Neural cell (in vitro differentiated cells): ENCODE results near the gene GGT6. TPM values are rescaled to one million over a fixed set of nuclear protein-coding genes. Genes with fewer than 3 reads are reported as not detected.

Experiments used
- H2AFZ ChIP-seq: fragments of 200-600, 300-800 bp; sonication (generic), shearing (Covaris generic); 2 replicates; pipeline ENCODE4 v1.6.0; 2014; ENCODE audit warnings: low read depth, mild to moderate bottlenecking, antibody characterized with exemption, low read length, moderate library complexity
- H3F3A ChIP-seq: fragments of 200-600 bp; shearing (Covaris generic); 2 replicates; pipeline ENCODE4 v1.6.1; 2016; ENCODE audit warnings: mild to moderate bottlenecking, moderate library complexity, mixed read lengths, antibody characterized with exemption, low read length; ENCODE audit not compliant: insufficient read depth, poor library complexity, severe bottlenecking
- H3K27ac ChIP-seq: fragments of 200-600, 300-800 bp; sonication (generic), shearing (Covaris generic); 2 replicates; pipeline ENCODE4 v1.5.1; 2014; ENCODE audit warnings: mild to moderate bottlenecking, low read length, moderate library complexity
- H3K27me3 ChIP-seq: fragments of 300-800, 200-600 bp; sonication (generic), shearing (Covaris generic); 2 replicates; pipeline ENCODE4 v1.6.0; 2014; ENCODE audit warnings: mild to moderate bottlenecking, low read depth, low read length, moderate library complexity; ENCODE audit not compliant: insufficient read depth
- H3K36me3 ChIP-seq: fragments of 300-800, 200-600 bp; sonication (generic), shearing (Covaris generic); 2 replicates; pipeline ENCODE4 v1.5.1; 2014; ENCODE audit warnings: mild to moderate bottlenecking, antibody characterized with exemption, low read length, moderate library complexity; ENCODE audit not compliant: insufficient read depth
- H3K4me2 ChIP-seq: fragments of 300-800, 200-600 bp; sonication (generic), shearing (Covaris generic); 2 replicates; pipeline ENCODE4 v1.6.0; 2014; ENCODE audit warnings: mild to moderate bottlenecking, low read length
- H3K4me3 ChIP-seq: fragments of 300-800, 200-600 bp; sonication (generic), shearing (Covaris generic); 2 replicates; pipeline ENCODE4 v1.5.1; 2014; ENCODE audit warnings: mild to moderate bottlenecking, low read length, moderate library complexity
- H3K79me2 ChIP-seq: fragments of 200-600 bp; shearing (Covaris generic); replicated peaks from 2 replicates; pipeline ENCODE4 v1.6.0; 2014; ENCODE audit warnings: mild to moderate bottlenecking, low read length, moderate library complexity; ENCODE audit not compliant: insufficient read depth
- H3K9ac ChIP-seq: fragments of 300-800, 200-600 bp; sonication (generic), shearing (Covaris generic); 2 replicates; pipeline ENCODE4 v1.6.1; 2016; ENCODE audit warnings: mild to moderate bottlenecking, low read length, mixed read lengths
- H3K9me2 ChIP-seq: fragments of 200-600 bp; shearing (Covaris generic); 2 replicates; pipeline ENCODE4 v1.6.1; 2016; ENCODE audit warnings: mild to moderate bottlenecking, low read length, mixed read lengths; ENCODE audit not compliant: insufficient read depth
- H3K9me3 ChIP-seq: fragments of 200-600, 300-800 bp; sonication (generic), shearing (Covaris generic); 2 replicates; pipeline ENCODE4 v1.6.1; 2016; ENCODE audit warnings: mild to moderate bottlenecking, mixed run types, low read length, moderate library complexity, mixed read lengths
- H4K20me1 ChIP-seq: fragments of 200-600 bp; shearing (Covaris generic); 2 replicates; pipeline ENCODE4 v1.6.1; 2016; ENCODE audit warnings: mild to moderate bottlenecking, mixed run types; ENCODE audit not compliant: insufficient read depth
- CTCF ChIP-seq: fragments of 450-650 bp; IDR thresholded peaks from 2 replicates; pipeline ENCODE4 v1.5.1; 2014; ENCODE audit warnings: antibody characterized with exemption, mild to moderate bottlenecking, moderate library complexity; ENCODE audit not compliant: poor library complexity, severe bottlenecking
- EP300 ChIP-seq: fragments of 450-650 bp; conservative IDR thresholded peaks from 2 replicates; pipeline ENCODE4 v1.6.1; 2014; ENCODE audit warnings: antibody characterized with exemption, mild to moderate bottlenecking, moderate library complexity; ENCODE audit not compliant: poor library complexity, severe bottlenecking
- EZH2 ChIP-seq: fragments of 200-600, 300-800 bp; shearing (Covaris generic), sonication (generic); IDR thresholded peaks from 2 replicates; pipeline ENCODE4 v1.6.1; 2014; ENCODE audit warnings: antibody characterized with exemption, low read length, borderline replicate concordance, mild to moderate bottlenecking; ENCODE audit not compliant: insufficient read depth, poor library complexity, severe bottlenecking
- MXI1 ChIP-seq: fragments of 450-650 bp; conservative IDR thresholded peaks from 2 replicates; pipeline ENCODE4 v1.6.1; 2014; ENCODE audit warnings: antibody characterized with exemption, mild to moderate bottlenecking; ENCODE audit not compliant: poor library complexity, severe bottlenecking
- POLR2AphosphoS5 ChIP-seq: IDR thresholded peaks from 2 replicates; pipeline ENCODE4 v1.6.1; 2012
- RAD21 ChIP-seq: fragments of 450-650 bp; conservative IDR thresholded peaks from 2 replicates; pipeline ENCODE4 v1.6.1; 2014; ENCODE audit warnings: antibody characterized with exemption, mild to moderate bottlenecking, moderate library complexity
- REST ChIP-seq: IDR thresholded peaks from 2 replicates; pipeline ENCODE4 v1.6.1; 2012; ENCODE audit warnings: borderline replicate concordance
- SMC3 ChIP-seq: fragments of 450-650 bp; conservative IDR thresholded peaks from 2 replicates; pipeline ENCODE4 v1.6.1; 2014; ENCODE audit warnings: antibody characterized with exemption, mild to moderate bottlenecking, moderate library complexity; ENCODE audit not compliant: poor library complexity
- TAF1 ChIP-seq: IDR thresholded peaks from 2 replicates; pipeline ENCODE4 v1.6.1; 2012; ENCODE audit warnings: low read depth
- polyA plus RNA-seq: library from polyadenylated mRNA; depleted of rRNA; stranded (reverse); fragments of >200 nt; gene quantifications from 2 replicates; pipeline ENCODE4 v1.2.3, GENCODE V29; 2014

GGT6 gene
- polyA plus RNA-seq, 1 donor from 2014 or later, result not detected

- H3K27me3 ChIP-seq, result no peaks in the 10 kb centered on the region
- H3K4me2 ChIP-seq, result no peak overlapping the region
- no peaks in the 10 kb centered on the region for H4K20me1 ChIP-seq
- no peak overlapping the region for H3K9ac ChIP-seq
- H3K4me3 ChIP-seq, result no peak overlapping the region
- no peak overlapping the region for H3K27ac ChIP-seq
- H3K36me3 ChIP-seq, result no peaks in the 10 kb centered on the region
- H3K79me2 ChIP-seq, result no peaks in the 10 kb centered on the region
- no peak overlapping the region for H2AFZ ChIP-seq
- TF ChIP-seq EP300, result no peak
- no peak for TF ChIP-seq POLR2AphosphoS5
- no peak for TF ChIP-seq REST
- TF ChIP-seq TAF1, result no peak
- no peak for TF ChIP-seq EZH2
- no peak for TF ChIP-seq RAD21
- no peak for TF ChIP-seq SMC3
- TF ChIP-seq CTCF, result no peak
- no peak for TF ChIP-seq MXI1
- H3K9me2 ChIP-seq, result no peaks in the 10 kb centered on the region
- H3F3A ChIP-seq, result no peaks in the 10 kb centered on the region
- no peaks in the 10 kb centered on the region for H3K9me3 ChIP-seq
These were observed 21.4 kb downstream of the GGT6 start for GRCh38 chr17:4539025-4539424.

- H3K36me3 ChIP-seq, result no peaks in the 10 kb centered on the region
- no peak overlapping the region for H3K4me3 ChIP-seq
- TF ChIP-seq TAF1 (no peak), MXI1 (no peak), RAD21 (no peak), EP300 (no peak), REST (no peak), POLR2AphosphoS5 (no peak), EZH2 (no peak), CTCF (no peak), SMC3 (no peak)
- no peak overlapping the region for H2AFZ ChIP-seq
- no peaks in the 10 kb centered on the region for H3K9me2 ChIP-seq
- H4K20me1 ChIP-seq, result no peaks in the 10 kb centered on the region
- no peaks in the 10 kb centered on the region for H3K79me2 ChIP-seq
- H3K27ac ChIP-seq, result no peak overlapping the region
- H3K9ac ChIP-seq, result no peak overlapping the region
- H3K4me2 ChIP-seq, result no peak overlapping the region
- no peaks in the 10 kb centered on the region for H3K9me3 ChIP-seq
- no peaks in the 10 kb centered on the region for H3F3A ChIP-seq
- no peaks in the 10 kb centered on the region for H3K27me3 ChIP-seq
These were observed 22.0 kb downstream of the GGT6 start for GRCh38 chr17:4538236-4539002.
